GM12801 (cell line): ENCODE results near the gene KLHDC8A.

Experiments
- CTCF ChIP-seq: IDR thresholded peaks from one replicate; pipeline ENCODE4 v1.5.1; 2011; ENCODE audit warnings: control low read depth; ENCODE audit not compliant: insufficient read length; ENCODE audit errors: extremely low read depth

Gene KLHDC8A

GRCh38 chr1:205374210-205375078 lies 17.7 kb upstream of the KLHDC8A start:
- no peak for TF ChIP-seq CTCF

- no peak for TF ChIP-seq CTCF
Observed at GRCh38 chr1:205373798-205374175, 17.1 kb upstream of the KLHDC8A start.

GRCh38 chr1:205373022-205373797 lies 16.5 kb upstream of the KLHDC8A start:
- no peak for TF ChIP-seq CTCF

DNA sequence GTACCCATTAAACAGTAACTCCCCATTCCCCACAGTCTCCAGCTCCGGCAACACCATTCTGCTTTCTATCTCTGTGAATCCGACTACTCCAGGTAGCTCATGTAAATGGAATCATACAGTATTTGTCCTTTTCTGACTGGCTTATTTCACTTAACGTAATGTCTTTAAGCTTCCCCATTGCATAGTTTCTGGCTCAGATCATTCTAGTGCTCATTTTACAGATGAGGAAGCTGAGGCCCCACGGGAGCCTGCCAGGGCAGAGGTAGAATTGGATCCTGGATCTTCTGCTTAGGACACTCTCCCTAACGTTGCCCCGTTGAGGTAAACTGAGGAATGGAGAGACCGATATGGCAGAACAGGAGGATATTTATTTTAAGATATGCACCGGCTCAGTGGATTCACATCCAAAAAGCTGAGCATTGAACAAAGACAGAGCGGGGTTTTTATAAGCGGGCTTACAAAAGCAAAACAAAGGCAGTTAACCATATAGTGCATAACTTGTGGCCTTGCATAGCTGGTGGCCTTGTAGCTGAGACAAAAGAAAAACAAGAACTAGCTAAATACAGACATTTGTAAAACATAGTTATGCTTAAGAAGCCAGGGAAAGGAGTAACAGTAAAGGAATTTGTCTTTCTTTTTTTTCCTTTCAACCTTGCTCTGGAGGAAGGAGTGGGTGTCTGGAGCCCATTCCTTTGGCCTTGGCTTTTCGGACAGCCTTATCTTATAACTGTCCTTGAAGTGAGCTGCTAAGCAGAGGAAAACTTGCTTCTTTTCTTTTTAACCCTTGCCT lies 15.3 kb upstream of the KLHDC8A start:
- TF ChIP-seq CTCF, result no peak

- no peak for TF ChIP-seq CTCF
Observed at GRCh38 chr1:205370780-205371179, 14.1 kb upstream of the KLHDC8A start.

- no peak for TF ChIP-seq CTCF
Observed at GRCh38 chr1:205369701-205370123, 13.0 kb upstream of the KLHDC8A start.

GRCh38 chr1:205368478-205368877 lies 11.8 kb upstream of the KLHDC8A start:
- TF ChIP-seq CTCF, result no peak
